Muscle layer of duodenum (tissue), 2 donors: ENCODE data around the gene UBE2C.

Source experiments
- H3K27ac ChIP-seq: one replicate; pipeline ENCODE4 v1.7.0; 2013; ENCODE audit warnings: mild to moderate bottlenecking, low read length
- H3K27me3 ChIP-seq: one replicate; pipeline ENCODE4 v1.7.0; 2013; ENCODE audit warnings: low read depth, mild to moderate bottlenecking, control low read depth, low read length
- H3K36me3 ChIP-seq, 2 donors: one replicate each; pipeline ENCODE4 v1.7.0; 2013; ENCODE audit warnings: low read length in 2 of 2, control low read depth in 1 of 2, mild to moderate bottlenecking in 1 of 2; ENCODE audit not compliant: insufficient read depth in 2 of 2, control insufficient read depth in 1 of 2
- H3K4me1 ChIP-seq, 2 donors: one replicate each; pipeline ENCODE4 v1.7.0; 2013; ENCODE audit warnings: low read length in 2 of 2, mild to moderate bottlenecking in 2 of 2, control low read depth in 1 of 2, moderate library complexity in 1 of 2; ENCODE audit not compliant: insufficient read depth in 2 of 2, control insufficient read depth in 1 of 2
- H3K4me3 ChIP-seq, 2 donors: one replicate each; pipeline ENCODE4 v1.7.0; 2013; ENCODE audit warnings: low read length in 2 of 2, low read depth in 1 of 2, mild to moderate bottlenecking in 1 of 2
- H3K9me3 ChIP-seq, 2 donors: one replicate each; pipeline ENCODE4 v1.7.0; 2013; ENCODE audit warnings: low read length in 2 of 2, control low read depth in 1 of 2, mild to moderate bottlenecking in 1 of 2; ENCODE audit not compliant: control insufficient read depth in 1 of 2
- donor health status: healthy.

Gene UBE2C

DNA sequence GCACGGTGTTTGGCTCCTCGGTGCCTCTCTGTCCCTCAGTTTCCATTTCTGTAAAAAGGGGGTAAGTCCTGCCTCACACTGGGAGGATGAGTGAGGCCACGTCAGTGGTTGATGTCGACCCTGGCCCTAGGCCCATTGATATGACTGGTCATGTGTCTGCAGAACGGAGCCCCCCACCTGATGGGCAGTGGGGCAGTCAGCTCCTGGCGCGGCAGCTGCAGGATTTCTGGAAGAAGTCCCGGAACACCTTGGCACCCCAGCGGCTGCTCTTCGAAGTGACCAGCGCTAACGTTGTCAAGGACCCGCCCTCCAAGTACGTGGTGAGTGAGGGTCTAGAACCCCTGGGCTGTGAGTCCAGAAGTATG is 22.3 kb downstream of the UBE2C start:
- H3K27ac ChIP-seq = peak overlapping the region; percentile 68
- no peaks in the 10 kb centered on the region for H3K9me3 ChIP-seq
- peaks cover under 1 to 8% of the 10 kb centered on the region in 2 donors for H3K36me3 ChIP-seq
- H3K27me3 ChIP-seq = no peaks in the 10 kb centered on the region
- H3K4me3 ChIP-seq = peak overlapping the region; percentile 76 to 82
- H3K4me1 ChIP-seq = peaks cover 13 to 33% of the 10 kb centered on the region in 2 donors

GRCh38 chr20:45835329-45835765 is 22.9 kb downstream of the UBE2C start:
- peak overlapping the region; percentile 68 for H3K27ac ChIP-seq
- H3K9me3 ChIP-seq = no peaks in the 10 kb centered on the region
- H3K36me3 ChIP-seq = peaks cover 3 to 14% of the 10 kb centered on the region in 2 donors
- no peaks in the 10 kb centered on the region for H3K27me3 ChIP-seq
- peaks cover 13 to 33% of the 10 kb centered on the region in 2 donors for H3K4me1 ChIP-seq
- peak overlapping the region; percentile 76 to 82 for H3K4me3 ChIP-seq

DNA sequence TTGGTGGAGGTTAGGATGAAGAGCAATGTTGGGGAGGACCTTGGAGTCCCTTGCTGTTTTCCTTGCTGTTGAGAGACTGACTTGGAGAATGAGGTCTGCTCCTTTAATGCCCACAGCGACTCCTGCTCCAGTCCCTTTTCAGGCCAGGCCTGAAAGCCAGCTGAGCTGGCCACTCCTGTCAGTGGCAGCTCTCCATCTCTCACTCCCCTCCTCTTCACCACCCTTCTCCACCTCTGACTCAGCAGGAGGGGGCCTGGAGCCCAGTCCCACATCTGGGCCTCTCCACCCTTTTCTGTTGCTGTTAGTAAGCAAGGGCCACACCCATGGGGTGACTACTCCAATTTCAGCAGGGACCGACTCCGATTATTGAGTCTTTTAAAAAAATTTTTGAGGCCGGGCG is 23.4 kb downstream of the UBE2C start:
- H3K27me3 ChIP-seq = no peaks in the 10 kb centered on the region
- H3K9me3 ChIP-seq = no peaks in the 10 kb centered on the region
- peak overlapping the region; percentile 68 for H3K27ac ChIP-seq
- peak overlapping the region; percentile 7 to 76 for H3K4me3 ChIP-seq
- peaks cover 3 to 19% of the 10 kb centered on the region in 2 donors for H3K36me3 ChIP-seq
- H3K4me1 ChIP-seq = peaks cover 13 to 33% of the 10 kb centered on the region in 2 donors

GRCh38 chr20:45836841-45837240 is 24.4 kb downstream of the UBE2C start:
- peaks cover 13 to 40% of the 10 kb centered on the region in 2 donors for H3K4me1 ChIP-seq
- H3K36me3 ChIP-seq = peaks cover 7 to 29% of the 10 kb centered on the region in 2 donors
- H3K9me3 ChIP-seq = no peaks in the 10 kb centered on the region
- H3K27ac ChIP-seq = no peak overlapping the region
- no peaks in the 10 kb centered on the region for H3K27me3 ChIP-seq
- H3K4me3 ChIP-seq = peak overlapping the region in 1 of 2 donors; percentile 21

GRCh38 chr20:45840700-45841198 is 28.3 kb downstream of the UBE2C start:
- Histone ChIP-seq H3K4me3 (no peak overlapping the region), H3K4me1 (peaks cover 6 to 44% of the 10 kb centered on the region in 2 donors), H3K27ac (no peak overlapping the region), H3K9me3 (no peaks in the 10 kb centered on the region), H3K27me3 (no peaks in the 10 kb centered on the region), H3K36me3 (peaks cover 34 to 55% of the 10 kb centered on the region in 2 donors)

DNA sequence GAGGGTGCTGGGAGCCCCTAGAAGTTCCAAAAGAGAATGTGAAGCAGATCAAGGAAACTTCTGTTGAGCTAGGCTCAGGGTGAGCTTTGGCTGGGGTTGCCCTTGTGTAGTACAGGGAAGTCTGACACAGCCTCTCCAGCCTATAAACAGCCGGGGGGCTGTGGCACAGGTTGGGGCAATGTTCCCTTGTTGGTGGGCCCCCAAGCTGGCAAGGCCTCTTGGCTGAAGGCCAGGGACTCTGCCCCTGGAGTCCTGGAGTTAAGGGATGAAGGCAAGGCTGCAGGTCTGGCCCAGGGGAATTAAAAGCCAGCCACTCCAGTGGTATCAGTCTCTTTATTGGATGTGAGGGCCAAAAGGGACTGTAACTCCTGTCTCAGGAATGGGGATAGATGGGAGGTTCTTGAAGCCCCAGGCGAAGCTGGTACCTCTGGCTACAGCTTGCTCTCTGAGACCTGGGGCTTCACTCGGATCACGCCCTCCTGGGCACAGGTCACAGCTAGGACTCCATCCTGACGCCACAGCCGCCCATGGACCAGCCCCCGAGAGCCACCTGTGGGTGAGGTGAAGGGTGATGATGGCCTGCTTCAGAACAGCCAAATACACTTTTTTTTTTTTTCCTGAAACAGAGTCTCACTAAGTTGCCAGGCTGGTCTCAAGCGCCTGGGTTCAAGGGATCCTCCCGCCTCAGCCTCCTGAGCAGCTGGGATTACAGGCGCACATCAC is 29.1 kb downstream of the UBE2C start:
- Histone ChIP-seq H3K9me3 (no peaks in the 10 kb centered on the region), H3K36me3 (peaks cover 39 to 55% of the 10 kb centered on the region in 2 donors), H3K4me1 (peaks cover 6 to 38% of the 10 kb centered on the region in 2 donors), H3K4me3 (no peak overlapping the region), H3K27ac (no peak overlapping the region), H3K27me3 (no peaks in the 10 kb centered on the region)

DNA sequence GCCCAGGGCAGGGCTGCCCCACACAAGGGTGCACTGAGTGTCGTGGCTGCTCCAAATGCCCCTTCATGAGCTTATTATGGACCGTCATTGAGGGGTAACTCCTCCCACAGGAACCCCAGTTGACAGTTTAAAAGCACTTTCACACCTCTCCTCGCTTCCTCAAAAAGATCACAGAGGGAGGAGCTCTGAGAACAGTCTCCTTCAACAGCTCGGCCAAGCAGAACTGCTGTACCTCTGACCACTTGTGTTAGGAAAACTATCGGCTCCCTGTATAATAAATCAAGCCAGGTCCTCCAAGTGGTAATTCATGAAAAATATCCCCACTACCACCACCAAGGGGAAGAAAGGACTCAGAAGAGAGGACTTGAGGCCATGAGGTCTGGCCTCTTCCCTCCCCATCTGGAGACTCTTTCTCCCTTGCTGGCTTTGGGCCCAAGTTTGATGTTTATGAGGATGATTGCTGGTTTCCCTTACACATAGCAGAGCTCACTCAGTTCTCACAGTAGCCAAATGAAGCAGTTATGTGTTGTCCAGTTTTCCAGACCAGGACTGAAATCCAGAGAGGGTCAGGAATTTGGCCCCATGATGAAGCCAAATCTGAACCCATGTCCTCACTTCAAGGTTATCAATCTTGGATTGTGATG is 29.8 kb downstream of the UBE2C start:
- H3K27ac ChIP-seq = peak overlapping the region; percentile 50
- peaks cover 39 to 55% of the 10 kb centered on the region in 2 donors for H3K36me3 ChIP-seq
- H3K27me3 ChIP-seq = no peaks in the 10 kb centered on the region
- H3K4me3 ChIP-seq = no peak overlapping the region
- peaks cover 6 to 32% of the 10 kb centered on the region in 2 donors for H3K4me1 ChIP-seq
- no peaks in the 10 kb centered on the region for H3K9me3 ChIP-seq

DNA sequence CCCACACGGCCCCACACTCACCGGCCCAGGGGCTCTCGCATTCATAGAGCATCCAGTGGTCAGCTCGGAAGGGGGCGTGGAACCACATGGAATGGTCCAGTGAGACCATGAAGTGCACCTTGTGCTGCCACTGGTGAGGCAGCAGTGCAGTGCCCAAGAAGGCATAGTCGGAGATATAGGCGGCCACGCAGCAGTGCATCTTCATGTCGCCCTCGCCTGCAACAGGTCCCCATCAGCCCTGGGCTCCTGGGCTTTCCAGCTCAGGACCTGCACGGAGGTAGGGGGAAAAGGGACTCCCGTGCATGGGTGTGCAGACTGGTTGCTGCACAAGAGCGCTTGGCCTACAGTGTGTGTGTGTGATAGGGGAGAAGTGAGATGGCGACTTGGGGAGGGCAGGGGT is 31.1 kb downstream of the UBE2C start:
- no peak overlapping the region for H3K4me3 ChIP-seq
- no peak overlapping the region for H3K27ac ChIP-seq
- H3K9me3 ChIP-seq = no peaks in the 10 kb centered on the region
- no peaks in the 10 kb centered on the region for H3K27me3 ChIP-seq
- H3K36me3 ChIP-seq = peaks cover 39 to 58% of the 10 kb centered on the region in 2 donors
- peaks cover 6 to 32% of the 10 kb centered on the region in 2 donors for H3K4me1 ChIP-seq

DNA sequence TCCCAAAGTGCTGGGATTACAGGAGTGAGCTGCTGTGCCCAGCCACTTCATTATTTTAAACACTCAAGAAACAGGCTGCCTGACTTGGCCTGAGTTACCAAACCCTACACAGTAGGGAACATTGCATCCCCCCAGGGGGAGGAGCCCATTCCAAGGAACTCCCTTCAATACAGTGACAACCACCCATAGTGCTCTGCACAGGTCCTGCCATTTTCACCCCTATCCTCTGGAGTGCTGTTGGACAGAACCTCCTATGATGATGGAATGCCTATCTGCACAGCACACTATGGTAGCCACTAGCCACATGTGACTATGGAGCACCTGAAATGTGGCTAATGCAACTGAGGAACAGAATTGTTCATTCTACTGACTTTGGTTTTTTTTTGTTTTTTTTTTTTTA is 33.0 kb downstream of the UBE2C start:
- H3K36me3 ChIP-seq = peaks cover 36 to 53% of the 10 kb centered on the region in 2 donors
- no peak overlapping the region for H3K27ac ChIP-seq

GRCh38 chr20:45848421-45848820 is 36.0 kb downstream of the UBE2C start:
- Histone ChIP-seq H3K36me3 (peaks cover 33 to 37% of the 10 kb centered on the region in 2 donors), H3K4me1 (peaks cover 0 to 10% of the 10 kb centered on the region in 2 donors), H3K9me3 (no peaks in the 10 kb centered on the region), H3K4me3 (no peak overlapping the region), H3K27me3 (no peaks in the 10 kb centered on the region), H3K27ac (no peak overlapping the region)

More for the DNA sequence above, 33.0 kb downstream of the UBE2C start:
- peaks cover 6 to 32% of the 10 kb centered on the region in 2 donors for H3K4me1 ChIP-seq
- H3K4me3 ChIP-seq = no peak overlapping the region
- H3K27me3 ChIP-seq = no peaks in the 10 kb centered on the region
- H3K9me3 ChIP-seq = no peaks in the 10 kb centered on the region

GRCh38 chr20:45848969-45849582 is 36.6 kb downstream of the UBE2C start:
- no peak overlapping the region for H3K27ac ChIP-seq
- no peaks in the 10 kb centered on the region for H3K9me3 ChIP-seq
- peaks cover 32 to 34% of the 10 kb centered on the region in 2 donors for H3K36me3 ChIP-seq
- H3K4me1 ChIP-seq = peaks cover 0 to 3% of the 10 kb centered on the region in 2 donors
- no peaks in the 10 kb centered on the region for H3K27me3 ChIP-seq
- no peak overlapping the region for H3K4me3 ChIP-seq
